ENCODE results near the gene GRID2IP.
"Not testable (repeated sequence)": the region's sequence is repeated elsewhere in the genome, so short reads cannot be mapped to it uniquely, and the experiment has no call there.

The GRID2IP gene

DNA sequence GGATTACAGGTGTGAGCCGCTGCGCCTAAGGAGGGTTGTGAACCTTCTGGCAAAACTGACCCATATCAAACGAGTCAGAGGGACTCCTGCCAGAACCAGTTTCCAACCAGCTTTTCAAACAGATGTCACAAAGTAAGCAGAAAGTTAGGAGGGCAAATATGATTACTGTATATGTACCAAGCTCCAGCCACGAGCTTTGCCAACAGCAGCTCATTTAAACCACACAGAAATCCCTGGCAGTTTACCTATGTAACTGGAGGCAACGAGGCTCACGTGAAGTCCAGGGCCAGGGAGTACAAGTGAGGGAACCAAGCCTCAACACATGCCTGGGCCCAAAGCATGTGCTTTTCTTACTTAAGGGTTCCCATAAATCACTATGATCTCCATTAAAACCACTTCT, 91.0 kb downstream of the GRID2IP start:
- Histone ChIP-seq H3K9ac (ENCODE audit: low read length) (no peak overlapping the region), H3K4me2 (ENCODE audit: low read length) (no peak overlapping the region), H3K4me3 (ENCODE audit: low read length) (no peak overlapping the region), H3K4me1 (ENCODE audit: low read length) (no peaks in the 10 kb centered on the region), H3K27ac (ENCODE audit: low read length) (no peak overlapping the region), H3K79me2 (ENCODE audit: low read length) (no peaks in the 10 kb centered on the region), H2AFZ (ENCODE audit: low read depth, low read length) (no peak overlapping the region), H3K9me3 (ENCODE audit: insufficient read depth, low read length) (no peaks in the 10 kb centered on the region), H3K27me3 (ENCODE audit: low read depth, low read length) (no peaks in the 10 kb centered on the region), H3K36me3 (replicated peaks; ENCODE audit: low read depth, low read length) (peaks cover 19% of the 10 kb centered on the region), H4K20me1 (ENCODE audit: insufficient read depth, low read length) (no peaks in the 10 kb centered on the region)
- no peak for TF ChIP-seq EZH2phosphoT487 (IDR thresholded peaks at IDR 0.05; ENCODE audit: low read depth)

DNA sequence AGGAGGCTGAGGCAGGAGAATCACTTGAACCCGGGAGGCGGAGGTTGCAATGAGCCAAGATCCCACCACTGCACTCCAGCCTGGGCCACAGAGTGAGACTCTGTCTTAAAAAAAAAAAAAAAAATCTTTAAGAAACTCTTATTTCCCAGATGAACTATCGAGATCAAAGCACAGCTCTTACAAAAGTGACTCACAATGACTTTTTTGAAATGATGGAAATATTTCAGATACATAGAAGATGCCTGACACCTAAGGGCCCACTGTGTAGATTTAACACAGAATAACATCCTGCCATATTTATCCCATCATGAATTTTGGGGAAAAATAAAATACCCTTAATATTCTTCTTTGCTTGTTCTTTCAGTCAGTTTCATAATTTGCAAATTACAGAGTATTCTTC, 92.6 kb downstream of the GRID2IP start:
- H4K20me1 ChIP-seq (ENCODE audit: insufficient read depth, low read length); H2AFZ ChIP-seq (ENCODE audit: low read depth, low read length); H3K9me3 ChIP-seq (ENCODE audit: insufficient read depth, low read length): not testable (repeated sequence)

DNA sequence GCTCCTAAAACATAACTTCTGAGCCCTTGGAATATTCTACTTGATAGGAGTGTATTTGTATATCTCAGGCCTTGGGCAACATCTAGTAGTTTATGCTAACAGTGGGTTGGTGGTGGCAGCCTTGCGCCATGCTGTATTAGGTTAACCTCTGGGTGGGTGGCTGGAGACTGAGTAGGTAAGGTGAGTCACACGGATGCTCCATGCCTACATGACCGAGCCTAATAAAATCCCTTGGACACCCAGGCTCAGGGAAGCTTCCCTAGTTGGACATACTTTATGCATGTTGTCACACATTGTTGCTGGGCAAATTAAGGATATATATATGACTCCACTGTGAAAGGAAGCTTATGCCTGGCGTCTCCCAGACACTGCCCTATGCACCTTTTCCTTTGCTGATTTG, 97.5 kb downstream of the GRID2IP start:
- Histone ChIP-seq H3K9me3 (ENCODE audit: insufficient read depth, low read length) (no peaks in the 10 kb centered on the region), H3K4me2 (ENCODE audit: low read length) (no peak overlapping the region), H3K79me2 (ENCODE audit: low read length) (no peaks in the 10 kb centered on the region), H3K4me3 (ENCODE audit: low read length) (no peak overlapping the region), H3K4me1 (ENCODE audit: low read length) (no peaks in the 10 kb centered on the region), H3K27me3 (ENCODE audit: low read depth, low read length) (no peaks in the 10 kb centered on the region), H2AFZ (ENCODE audit: low read depth, low read length) (no peak overlapping the region), H3K9ac (ENCODE audit: low read length) (no peak overlapping the region), H4K20me1 (ENCODE audit: insufficient read depth, low read length) (no peaks in the 10 kb centered on the region), H3K36me3 (replicated peaks; ENCODE audit: low read depth, low read length) (no peaks in the 10 kb centered on the region), H3K27ac (ENCODE audit: low read length) (no peak overlapping the region)
- no peak for TF ChIP-seq EZH2phosphoT487 (IDR thresholded peaks at IDR 0.05; ENCODE audit: low read depth)
- TF ChIP-seq, protein P1, sequence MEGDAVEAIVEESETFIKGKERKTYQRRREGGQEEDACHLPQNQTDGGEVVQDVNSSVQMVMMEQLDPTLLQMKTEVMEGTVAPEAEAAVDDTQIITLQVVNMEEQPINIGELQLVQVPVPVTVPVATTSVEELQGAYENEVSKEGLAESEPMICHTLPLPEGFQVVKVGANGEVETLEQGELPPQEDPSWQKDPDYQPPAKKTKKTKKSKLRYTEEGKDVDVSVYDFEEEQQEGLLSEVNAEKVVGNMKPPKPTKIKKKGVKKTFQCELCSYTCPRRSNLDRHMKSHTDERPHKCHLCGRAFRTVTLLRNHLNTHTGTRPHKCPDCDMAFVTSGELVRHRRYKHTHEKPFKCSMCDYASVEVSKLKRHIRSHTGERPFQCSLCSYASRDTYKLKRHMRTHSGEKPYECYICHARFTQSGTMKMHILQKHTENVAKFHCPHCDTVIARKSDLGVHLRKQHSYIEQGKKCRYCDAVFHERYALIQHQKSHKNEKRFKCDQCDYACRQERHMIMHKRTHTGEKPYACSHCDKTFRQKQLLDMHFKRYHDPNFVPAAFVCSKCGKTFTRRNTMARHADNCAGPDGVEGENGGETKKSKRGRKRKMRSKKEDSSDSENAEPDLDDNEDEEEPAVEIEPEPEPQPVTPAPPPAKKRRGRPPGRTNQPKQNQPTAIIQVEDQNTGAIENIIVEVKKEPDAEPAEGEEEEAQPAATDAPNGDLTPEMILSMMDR (IDR thresholded peaks at IDR 0.05; ENCODE audit: low read depth, low read length): no peak

More for the DNA sequence above, 92.6 kb downstream of the GRID2IP start:
- H3K27me3 ChIP-seq (ENCODE audit: low read depth, low read length); H3K4me3 ChIP-seq (ENCODE audit: low read length); H3K79me2 ChIP-seq (ENCODE audit: low read length); H3K9ac ChIP-seq (ENCODE audit: low read length); H3K27ac ChIP-seq (ENCODE audit: low read length); H3K4me1 ChIP-seq (ENCODE audit: low read length); H3K4me2 ChIP-seq (ENCODE audit: low read length): not testable (repeated sequence)
- peaks cover 19% of the 10 kb centered on the region for H3K36me3 ChIP-seq (replicated peaks; ENCODE audit: low read depth, low read length)

DNA sequence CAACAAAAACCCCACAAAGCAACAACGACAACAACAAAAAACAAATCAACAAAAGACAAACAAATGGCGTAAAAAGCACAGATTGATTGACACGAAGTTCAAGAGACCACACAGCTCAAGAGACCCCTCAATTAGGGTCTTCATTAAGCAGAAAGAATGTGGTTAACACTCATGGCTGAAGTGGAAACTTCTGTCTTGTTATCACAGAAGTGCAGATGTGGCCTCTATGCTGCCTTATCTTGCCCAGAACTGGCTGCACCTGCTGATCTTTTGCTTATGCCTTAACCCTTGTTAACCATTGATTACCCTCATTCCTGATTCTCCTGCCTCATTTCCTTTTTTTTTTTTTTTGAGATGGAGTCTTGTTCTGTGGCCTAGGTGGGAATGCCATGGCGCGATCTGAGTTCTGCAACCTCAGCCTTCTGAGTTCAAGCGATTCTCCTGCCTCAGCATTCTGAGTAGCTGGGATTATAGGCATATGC, 100.0 kb downstream of the GRID2IP start:
- Histone ChIP-seq H3K27ac (ENCODE audit: low read length) (no peak overlapping the region), H4K20me1 (ENCODE audit: insufficient read depth, low read length) (no peaks in the 10 kb centered on the region), H2AFZ (ENCODE audit: low read depth, low read length) (no peak overlapping the region), H3K4me2 (ENCODE audit: low read length) (no peak overlapping the region), H3K9me3 (ENCODE audit: insufficient read depth, low read length) (no peaks in the 10 kb centered on the region), H3K79me2 (ENCODE audit: low read length) (peaks cover 17% of the 10 kb centered on the region), H3K9ac (ENCODE audit: low read length) (no peak overlapping the region), H3K27me3 (ENCODE audit: low read depth, low read length) (no peaks in the 10 kb centered on the region), H3K4me1 (ENCODE audit: low read length) (no peaks in the 10 kb centered on the region), H3K4me3 (ENCODE audit: low read length) (no peak overlapping the region), H3K36me3 (replicated peaks; ENCODE audit: low read depth, low read length) (no peaks in the 10 kb centered on the region)
- no peak for TF ChIP-seq EZH2phosphoT487 (IDR thresholded peaks at IDR 0.05; ENCODE audit: low read depth)

DNA sequence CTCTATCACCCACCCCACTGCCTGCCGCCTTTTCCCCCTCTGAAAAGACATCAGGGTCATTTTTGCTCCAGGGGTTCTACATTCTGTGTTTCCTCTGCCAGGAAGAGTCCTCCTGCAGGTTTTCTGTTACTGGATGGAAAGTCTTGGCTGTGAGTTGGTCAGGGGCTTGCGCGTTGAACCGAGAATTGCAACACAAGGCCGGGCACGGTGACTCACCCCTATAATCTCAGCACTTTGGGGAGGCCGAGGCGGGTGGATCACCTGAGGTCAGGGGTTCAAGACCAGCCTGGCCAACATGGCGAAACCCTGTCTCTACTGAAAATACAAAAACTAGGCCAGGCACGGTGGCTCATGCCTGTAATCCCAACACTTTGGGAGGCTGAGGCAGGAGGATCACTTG, 100.7 kb downstream of the GRID2IP start:
- H3K4me1 ChIP-seq (ENCODE audit: low read length); H3K4me2 ChIP-seq (ENCODE audit: low read length); H3K27me3 ChIP-seq (ENCODE audit: low read depth, low read length); H3K9me3 ChIP-seq (ENCODE audit: insufficient read depth, low read length); H3K9ac ChIP-seq (ENCODE audit: low read length); H4K20me1 ChIP-seq (ENCODE audit: insufficient read depth, low read length); H3K36me3 ChIP-seq (replicated peaks; ENCODE audit: low read depth, low read length); H2AFZ ChIP-seq (ENCODE audit: low read depth, low read length); H3K27ac ChIP-seq (ENCODE audit: low read length); H3K4me3 ChIP-seq (ENCODE audit: low read length): not testable (repeated sequence)
- peaks cover 20% of the 10 kb centered on the region for H3K79me2 ChIP-seq (ENCODE audit: low read length)

DNA sequence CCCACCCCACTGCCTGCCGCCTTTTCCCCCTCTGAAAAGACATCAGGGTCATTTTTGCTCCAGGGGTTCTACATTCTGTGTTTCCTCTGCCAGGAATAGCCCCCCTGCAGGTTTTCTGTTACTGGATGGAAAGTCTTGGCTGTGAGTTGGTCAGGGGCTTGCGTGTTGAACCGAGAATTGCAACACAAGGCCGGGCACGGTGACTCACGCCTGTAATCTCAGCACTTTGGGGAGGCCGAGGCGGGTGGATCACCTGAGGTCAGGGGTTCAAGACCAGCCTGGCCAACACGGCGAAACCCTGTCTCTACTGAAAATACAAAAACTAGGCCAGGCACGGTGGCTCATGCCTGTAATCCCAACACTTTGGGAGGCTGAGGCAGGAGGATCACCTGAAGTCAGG, 101.4 kb downstream of the GRID2IP start:
- H3K4me1 ChIP-seq (ENCODE audit: low read length); H3K9me3 ChIP-seq (ENCODE audit: insufficient read depth, low read length); H3K4me3 ChIP-seq (ENCODE audit: low read length); H4K20me1 ChIP-seq (ENCODE audit: insufficient read depth, low read length); H2AFZ ChIP-seq (ENCODE audit: low read depth, low read length); H3K4me2 ChIP-seq (ENCODE audit: low read length); H3K9ac ChIP-seq (ENCODE audit: low read length); H3K27me3 ChIP-seq (ENCODE audit: low read depth, low read length); H3K36me3 ChIP-seq (replicated peaks; ENCODE audit: low read depth, low read length); H3K27ac ChIP-seq (ENCODE audit: low read length): not testable (repeated sequence)
- peaks cover 27% of the 10 kb centered on the region for H3K79me2 ChIP-seq (ENCODE audit: low read length)
